Measurements from ENCODE around the gene APP.
"Not testable (repeated sequence)": the region's sequence is repeated elsewhere in the genome, so short reads cannot be mapped to it uniquely, and the experiment has no call there.

APP gene

GRCh38 chr21:26162081-26162480 lies 8.5 kb downstream of the APP start:
- DNase-seq = no peak

GRCh38 chr21:26159869-26160268 lies 10.7 kb downstream of the APP start:
- DNase-seq = no peak

GRCh38 chr21:26157801-26158200 lies 12.8 kb downstream of the APP start:
- DNase-seq = no peak

- DNase-seq = no peak
These were observed 15.8 kb downstream of the APP start for GRCh38 chr21:26154753-26155152.

- no peak for DNase-seq
These were observed 16.8 kb downstream of the APP start for GRCh38 chr21:26153758-26154157.

- peak; percentile 21 for DNase-seq
These were observed 21.7 kb downstream of the APP start for GRCh38 chr21:26148840-26149354.

GRCh38 chr21:26148071-26148839 lies 22.3 kb downstream of the APP start:
- DNase-seq = peak; percentile 65

- no peak for DNase-seq
These were observed 23.0 kb downstream of the APP start for GRCh38 chr21:26147535-26147934.

GRCh38 chr21:26146681-26147080 lies 23.9 kb downstream of the APP start:
- no peak for DNase-seq

GRCh38 chr21:26144031-26144430 lies 26.5 kb downstream of the APP start:
- no peak for DNase-seq

- DNase-seq = no peak
These were observed 28.2 kb downstream of the APP start for GRCh38 chr21:26142363-26142762.

GRCh38 chr21:26140926-26141325 lies 29.6 kb downstream of the APP start:
- DNase-seq = no peak

GRCh38 chr21:26140164-26140579 lies 30.4 kb downstream of the APP start:
- peak; percentile 87 for DNase-seq

- no peak for DNase-seq
These were observed 31.8 kb downstream of the APP start for GRCh38 chr21:26138615-26139257.

- peak; percentile 26 for DNase-seq
These were observed 33.0 kb downstream of the APP start for GRCh38 chr21:26137379-26138060.

- DNase-seq = no peak
These were observed 33.9 kb downstream of the APP start for GRCh38 chr21:26136671-26137070.

GRCh38 chr21:26135520-26135919 lies 35.0 kb downstream of the APP start:
- no peak for DNase-seq

GRCh38 chr21:26131554-26131953 lies 39.0 kb downstream of the APP start:
- no peak for DNase-seq

- DNase-seq = not testable (repeated sequence)
These were observed 39.5 kb downstream of the APP start for GRCh38 chr21:26131053-26131452.

- no peak for DNase-seq
These were observed 40.2 kb downstream of the APP start for GRCh38 chr21:26130249-26130881.

GRCh38 chr21:26127918-26128317 lies 42.7 kb downstream of the APP start:
- DNase-seq = peak; percentile 36

- DNase-seq = no peak
These were observed 43.3 kb downstream of the APP start for GRCh38 chr21:26127073-26127814.

GRCh38 chr21:26126168-26126553 lies 44.4 kb downstream of the APP start:
- no peak for DNase-seq

Measured in kidney glomerular epithelial cell (primary cell).